Body of pancreas (tissue), 4 donors: ENCODE results near the gene FOXJ2. TPM values are rescaled to one million over a fixed set of nuclear protein-coding genes. Genes with fewer than 3 reads are reported as not detected.
A peak's percentile ranks its signal among the peaks of the same experiment; 100 is the strongest.

Experiments
- ATAC-seq: fragments of 150-250 bp; one replicate; pipeline ENCODE4 v1.9.1; 2016
- DNase-seq, 4 donors: peaks; one replicate each; pipeline ENCODE4 v3.0.0-alpha.2; 2019
- H3K27ac ChIP-seq, 4 donors: fragments of 200-600 bp; sonication (generic); 1 replicate in 3 of 4; 2 replicates in 1 of 4; pipeline versions ENCODE4 v1.5.1 to v1.6.1; 2016 to 2019; ENCODE audit warnings: mild to moderate bottlenecking in 1 of 4, mixed read lengths in 1 of 4, moderate library complexity in 1 of 4
- H3K27me3 ChIP-seq, 2 donors: fragments of 200-600 bp; sonication (generic); one replicate each; pipeline ENCODE4 v1.6.0; 2016; ENCODE audit warnings: mild to moderate bottlenecking in 1 of 2
- H3K36me3 ChIP-seq, 2 donors: fragments of 200-600 bp; sonication (generic); replicated peaks in 1 of 2; 2 replicates each; pipeline ENCODE4 v1.5.1; 2016; ENCODE audit warnings: low read depth in 2 of 2; ENCODE audit not compliant: insufficient read depth in 1 of 2
- H3K4me1 ChIP-seq: fragments of 200-600 bp; sonication (generic); one replicate; pipeline ENCODE4 v1.6.0; 2016
- H3K4me3 ChIP-seq, 2 donors: fragments of 200-600 bp; sonication (generic); 1 replicate in 1 of 2; 2 replicates in 1 of 2; pipeline ENCODE4 v1.5.1; 2016 to 2019
- H3K9me3 ChIP-seq, 3 donors: fragments of 200-600 bp; sonication (generic); 1 replicate in 2 of 3; 2 replicates in 1 of 3; pipeline ENCODE4 v1.5.1; 2016
- CTCF ChIP-seq, 7 experiments: fragments of 450-650 bp in 4 of 7; fragments of 200-600 bp in 3 of 7; sonication (generic) in 3 of 7; IDR thresholded peaks; one replicate each; pipeline ENCODE4 v1.5.1; 2016 to 2019; ENCODE audit warnings: antibody characterized with exemption in 7 of 7
- POLR2A ChIP-seq, 3 donors: fragments of 450-650 bp; IDR thresholded peaks; one replicate each; pipeline ENCODE4 v1.6.1; 2016; ENCODE audit warnings: antibody characterized with exemption in 3 of 3, mild to moderate bottlenecking in 2 of 3
- WGBS, 2 donors: methylation state at CpG; one replicate each; pipeline ENCODE4 v1.1.5; 2017; 5-methylcytosine and 5-hydroxymethylcytosine counted together
- intact Hi-C: fragments of 100-400 bp; cut with DNase I; formaldehyde crosslinking; loops from one replicate; pipeline ENCODE4 v1.15.1; 2023
- total RNA-seq, 2 donors: library from RNA; depleted of rRNA; stranded (reverse); fragments of >200 nt; gene quantifications; one replicate each; pipeline ENCODE4 v1.1.0, GENCODE V29; 2016

The FOXJ2 gene
- total RNA-seq, 2 donors from 2014 or later, result 7.5 to 11.9 TPM

- peak; percentile 29 to 61 (median 42) for DNase-seq
- Histone ChIP-seq H3K4me3 (peak overlapping the region; percentile 50 to 79), H3K9me3 (no peaks in the 10 kb centered on the region), H3K4me1 (peaks cover 58% of the 10 kb centered on the region), H3K36me3 (no peaks in the 10 kb centered on the region), H3K27me3 (no peaks in the 10 kb centered on the region), H3K27ac (peak overlapping the region; percentile 78 to 94 (median 93))
- intact Hi-C loops, result no loop called here
- TF ChIP-seq POLR2A (IDR thresholded peaks at IDR 0.05), result no peak
- no peak for TF ChIP-seq CTCF (IDR thresholded peaks at IDR 0.05)
- peak; percentile 8 for ATAC-seq
- WGBS, 2 donors, result 0 to 4% methylated on average over 14 to 17 of the region's 17 CpGs
Observed at GRCh38 chr12:8033153-8034044, 883 bp downstream of the FOXJ2 start.

GRCh38 chr12:8034802-8035201, 2.3 kb downstream of the FOXJ2 start:
- intact Hi-C loops, result no loop called here
- H3K4me3 ChIP-seq, result no peak overlapping the region
- no peak for ATAC-seq

GRCh38 chr12:8035440-8036010, 3.0 kb downstream of the FOXJ2 start:
- Histone ChIP-seq H3K27me3 (no peaks in the 10 kb centered on the region), H3K36me3 (no peaks in the 10 kb centered on the region), H3K9me3 (no peaks in the 10 kb centered on the region), H3K27ac (peak overlapping the region in 3 of 4 donors; percentile 17 to 94 (median 93)), H3K4me1 (peaks cover 69% of the 10 kb centered on the region), H3K4me3 (no peak overlapping the region)
- ATAC-seq, result no peak
- TF ChIP-seq CTCF (IDR thresholded peaks at IDR 0.05), result no peak
- no peak for TF ChIP-seq POLR2A (IDR thresholded peaks at IDR 0.05)
- WGBS, 2 donors, result 15 to 37% methylated on average over 5 of the region's 5 CpGs
- intact Hi-C loops, result no loop called here
- peak in 1 of 4 donors; percentile 35 for DNase-seq

More at GRCh38 chr12:8034802-8035201, 2.3 kb downstream of the FOXJ2 start:
- no peak for TF ChIP-seq CTCF (IDR thresholded peaks at IDR 0.05)
- TF ChIP-seq POLR2A (IDR thresholded peaks at IDR 0.05), result no peak
- Histone ChIP-seq H3K27me3 (no peaks in the 10 kb centered on the region), H3K9me3 (no peaks in the 10 kb centered on the region), H3K27ac (peak overlapping the region in 3 of 4 donors; percentile 93 to 94 (median 93)), H3K4me1 (peaks cover 69% of the 10 kb centered on the region), H3K36me3 (no peaks in the 10 kb centered on the region)
- DNase-seq, result no peak

DNA sequence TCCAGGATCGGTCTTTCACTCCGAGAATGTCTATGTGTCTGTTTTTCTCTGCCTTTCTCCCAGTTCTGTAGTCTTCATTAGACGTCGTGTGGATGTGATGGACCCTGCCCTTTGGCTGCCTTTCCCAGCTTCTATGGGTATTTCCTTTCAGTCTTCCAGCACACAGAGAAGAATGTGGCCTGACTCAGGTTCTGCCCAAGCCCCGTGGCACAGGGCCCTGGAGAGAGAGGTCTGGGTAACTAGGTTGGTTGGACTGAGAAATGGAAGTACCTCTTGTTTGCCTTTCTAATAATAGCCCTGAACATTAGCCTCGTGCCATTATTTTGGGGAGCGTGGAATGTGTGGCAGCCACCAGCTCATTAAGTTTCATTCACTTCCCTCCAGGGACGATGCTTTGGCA, 3.8 kb downstream of the FOXJ2 start:
- ATAC-seq, result no peak
- H3K9me3 ChIP-seq, result no peaks in the 10 kb centered on the region
- intact Hi-C loops, result no loop called here
- peaks cover 69% of the 10 kb centered on the region for H3K4me1 ChIP-seq
- H3K27me3 ChIP-seq, result no peaks in the 10 kb centered on the region
- no peaks in the 10 kb centered on the region for H3K36me3 ChIP-seq
- peak in 3 of 4 donors; percentile 27 to 45 (median 42) for DNase-seq
- H3K27ac ChIP-seq, result peak overlapping the region in 2 of 4 donors; percentile 50 to 93
- no peak overlapping the region for H3K4me3 ChIP-seq
- WGBS, 2 donors, result 28 to 42% methylated on average over 7 to 8 of the region's 8 CpGs
- no peak for TF ChIP-seq POLR2A (IDR thresholded peaks at IDR 0.05)
- no peak for TF ChIP-seq CTCF (IDR thresholded peaks at IDR 0.05)
